GM12878 (cell line): ENCODE measurements around the gene TEX9.

Experiments
- CTCF ChIP-seq, 3 experiments: IDR thresholded peaks in 2 of 3; conservative IDR thresholded peaks in 1 of 3; 2 replicates each; pipeline ENCODE4 v1.5.1; 2011; ENCODE audit warnings: low read depth in 3 of 3, low read length in 3 of 3, mild to moderate bottlenecking in 3 of 3, control low read depth in 2 of 3, moderate library complexity in 2 of 3, inconsistent platforms in 1 of 3, mixed read lengths in 1 of 3; ENCODE audit not compliant: control insufficient read depth in 2 of 3, insufficient read depth in 1 of 3; ENCODE audit errors: extremely low read depth in 1 of 3
- EGR1 ChIP-seq, 2 experiments: IDR thresholded peaks; 1 replicate in 1 of 2; 2 replicates in 1 of 2; pipeline ENCODE4 v1.6.1; 2011 to 2012; ENCODE audit warnings: low read depth in 2 of 2, low read length in 2 of 2, borderline replicate concordance in 1 of 2, mild to moderate bottlenecking in 1 of 2, moderate library complexity in 1 of 2
- EP300 ChIP-seq, 2 experiments: fragments of 150-350 bp in 1 of 2; IDR thresholded peaks; 2 replicates each; pipeline ENCODE4 v1.6.1; 2011 to 2012; ENCODE audit warnings: low read depth in 2 of 2, low read length in 2 of 2, borderline replicate concordance in 1 of 2, improper control_type of control experiment in 1 of 2, inconsistent platforms in 1 of 2; ENCODE audit not compliant: control insufficient read depth in 1 of 2
- GABPA ChIP-seq: IDR thresholded peaks from 2 replicates; pipeline ENCODE4 v1.6.1; 2014; ENCODE audit warnings: antibody characterized with exemption, low read depth, mild to moderate bottlenecking, inconsistent platforms
- POLR2A ChIP-seq: IDR thresholded peaks from 2 replicates; pipeline ENCODE4 v1.6.1; 2011; ENCODE audit warnings: low read depth, mild to moderate bottlenecking, low read length
- RFX5 ChIP-seq: IDR thresholded peaks from 2 replicates; pipeline ENCODE4 v1.6.1; 2011; ENCODE audit warnings: low read depth, low read length, improper control_type of control experiment
- SREBF2 ChIP-seq: IDR thresholded peaks from 2 replicates; pipeline ENCODE4 v1.6.1; 2012; ENCODE audit warnings: mild to moderate bottlenecking, low read length
- TCF7 ChIP-seq: IDR thresholded peaks from 2 replicates; pipeline ENCODE4 v1.6.1; 2014; ENCODE audit warnings: antibody characterized with exemption, borderline replicate concordance
- ZNF687 ChIP-seq: fragments of 450-650 bp; IDR thresholded peaks from 2 replicates; pipeline ENCODE4 v1.6.1; 2017; ENCODE audit warnings: mild to moderate bottlenecking, moderate library complexity
- ZZZ3 ChIP-seq: IDR thresholded peaks from 2 replicates; pipeline ENCODE4 v1.6.1; 2011; ENCODE audit warnings: low read depth; ENCODE audit not compliant: control insufficient read depth, insufficient read length
- TF ChIP-seq, protein P1 (sequence below): IDR thresholded peaks from 2 replicates; pipeline ENCODE4 v1.6.1; 2011; ENCODE audit warnings: low read depth, low read length, improper control_type of control experiment, borderline replicate concordance
- TF ChIP-seq, protein P2 (sequence below): IDR thresholded peaks from 2 replicates; pipeline ENCODE4 v1.6.1; 2012; ENCODE audit warnings: mild to moderate bottlenecking, low read depth, low read length

- TF ChIP-seq, protein P1, sequence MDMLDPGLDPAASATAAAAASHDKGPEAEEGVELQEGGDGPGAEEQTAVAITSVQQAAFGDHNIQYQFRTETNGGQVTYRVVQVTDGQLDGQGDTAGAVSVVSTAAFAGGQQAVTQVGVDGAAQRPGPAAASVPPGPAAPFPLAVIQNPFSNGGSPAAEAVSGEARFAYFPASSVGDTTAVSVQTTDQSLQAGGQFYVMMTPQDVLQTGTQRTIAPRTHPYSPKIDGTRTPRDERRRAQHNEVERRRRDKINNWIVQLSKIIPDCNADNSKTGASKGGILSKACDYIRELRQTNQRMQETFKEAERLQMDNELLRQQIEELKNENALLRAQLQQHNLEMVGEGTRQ = no peak
- no peak for TF ChIP-seq GABPA
- no peak for TF ChIP-seq EP300 (IDR thresholded peaks at IDR 0.05; ENCODE audit: borderline replicate concordance in 1 of 2, control insufficient read depth in 1 of 2, low read depth in 2 of 2, low read length in 2 of 2)
- no peak for TF ChIP-seq SREBF2
- TF ChIP-seq CTCF (IDR thresholded peaks at IDR 0.05 in 2 of 3, conservative IDR thresholded peaks at IDR 0.05 in 1 of 3; ENCODE audit: control insufficient read depth in 2 of 3, extremely low read depth in 1 of 3, insufficient read depth in 1 of 3, low read depth in 3 of 3, low read length in 3 of 3) = no peak
- TF ChIP-seq, protein P2, sequence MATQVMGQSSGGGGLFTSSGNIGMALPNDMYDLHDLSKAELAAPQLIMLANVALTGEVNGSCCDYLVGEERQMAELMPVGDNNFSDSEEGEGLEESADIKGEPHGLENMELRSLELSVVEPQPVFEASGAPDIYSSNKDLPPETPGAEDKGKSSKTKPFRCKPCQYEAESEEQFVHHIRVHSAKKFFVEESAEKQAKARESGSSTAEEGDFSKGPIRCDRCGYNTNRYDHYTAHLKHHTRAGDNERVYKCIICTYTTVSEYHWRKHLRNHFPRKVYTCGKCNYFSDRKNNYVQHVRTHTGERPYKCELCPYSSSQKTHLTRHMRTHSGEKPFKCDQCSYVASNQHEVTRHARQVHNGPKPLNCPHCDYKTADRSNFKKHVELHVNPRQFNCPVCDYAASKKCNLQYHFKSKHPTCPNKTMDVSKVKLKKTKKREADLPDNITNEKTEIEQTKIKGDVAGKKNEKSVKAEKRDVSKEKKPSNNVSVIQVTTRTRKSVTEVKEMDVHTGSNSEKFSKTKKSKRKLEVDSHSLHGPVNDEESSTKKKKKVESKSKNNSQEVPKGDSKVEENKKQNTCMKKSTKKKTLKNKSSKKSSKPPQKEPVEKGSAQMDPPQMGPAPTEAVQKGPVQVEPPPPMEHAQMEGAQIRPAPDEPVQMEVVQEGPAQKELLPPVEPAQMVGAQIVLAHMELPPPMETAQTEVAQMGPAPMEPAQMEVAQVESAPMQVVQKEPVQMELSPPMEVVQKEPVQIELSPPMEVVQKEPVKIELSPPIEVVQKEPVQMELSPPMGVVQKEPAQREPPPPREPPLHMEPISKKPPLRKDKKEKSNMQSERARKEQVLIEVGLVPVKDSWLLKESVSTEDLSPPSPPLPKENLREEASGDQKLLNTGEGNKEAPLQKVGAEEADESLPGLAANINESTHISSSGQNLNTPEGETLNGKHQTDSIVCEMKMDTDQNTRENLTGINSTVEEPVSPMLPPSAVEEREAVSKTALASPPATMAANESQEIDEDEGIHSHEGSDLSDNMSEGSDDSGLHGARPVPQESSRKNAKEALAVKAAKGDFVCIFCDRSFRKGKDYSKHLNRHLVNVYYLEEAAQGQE = no peak
- TF ChIP-seq POLR2A = no peak
- no peak for TF ChIP-seq RFX5
- TF ChIP-seq TCF7 = no peak
- no peak for TF ChIP-seq EGR1 (IDR thresholded peaks at IDR 0.05; ENCODE audit: borderline replicate concordance in 1 of 2, low read depth in 2 of 2, low read length in 2 of 2)
- no peak for TF ChIP-seq ZNF687
- no peak for TF ChIP-seq ZZZ3
These were observed 95.7 kb downstream of the TEX9 start for GRCh38 chr15:56460947-56461346.
